ENCODE data around the gene SLC27A1.

DNA sequence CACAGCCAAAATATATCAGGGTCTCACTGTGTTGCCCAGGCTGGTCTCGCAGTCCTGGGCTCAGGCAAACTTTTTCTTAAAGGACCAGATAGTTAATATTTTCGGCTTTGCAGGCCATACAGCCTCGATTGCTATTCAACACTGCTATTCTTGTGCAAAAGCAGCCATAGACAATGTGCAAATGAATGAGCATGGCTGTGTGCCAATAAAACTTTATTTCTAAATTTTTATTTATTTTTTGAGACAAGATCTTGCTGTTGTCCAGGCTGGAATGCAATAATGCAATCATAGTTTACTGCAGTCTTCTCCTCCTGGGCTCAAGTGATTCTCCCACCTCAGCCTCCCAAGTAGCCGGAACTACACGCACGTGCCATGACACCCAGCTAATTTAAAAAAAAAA is 32.9 kb downstream of the SLC27A1 start:
- TF ChIP-seq NR2C2 (CRISPR knock-in tag; IDR thresholded peaks at IDR 0.05) (no peak), CBFB (CRISPR knock-in tag; IDR thresholded peaks at IDR 0.05; ENCODE audit: low read depth) (no peak), ZNF138 (CRISPR knock-in tag; conservative IDR thresholded peaks at IDR 0.05) (no peak), TP53 (CRISPR knock-in tag; IDR thresholded peaks at IDR 0.05) (no peak), FOXP1 (CRISPR knock-in tag; IDR thresholded peaks at IDR 0.05; ENCODE audit: borderline replicate concordance) (no peak), TEAD4 (CRISPR knock-in tag; IDR thresholded peaks at IDR 0.05) (no peak), ZNF121 (CRISPR knock-in tag; IDR thresholded peaks at IDR 0.05) (no peak; the same call in 1 of the 2 replicates)
- TF ChIP-seq, protein P1, sequence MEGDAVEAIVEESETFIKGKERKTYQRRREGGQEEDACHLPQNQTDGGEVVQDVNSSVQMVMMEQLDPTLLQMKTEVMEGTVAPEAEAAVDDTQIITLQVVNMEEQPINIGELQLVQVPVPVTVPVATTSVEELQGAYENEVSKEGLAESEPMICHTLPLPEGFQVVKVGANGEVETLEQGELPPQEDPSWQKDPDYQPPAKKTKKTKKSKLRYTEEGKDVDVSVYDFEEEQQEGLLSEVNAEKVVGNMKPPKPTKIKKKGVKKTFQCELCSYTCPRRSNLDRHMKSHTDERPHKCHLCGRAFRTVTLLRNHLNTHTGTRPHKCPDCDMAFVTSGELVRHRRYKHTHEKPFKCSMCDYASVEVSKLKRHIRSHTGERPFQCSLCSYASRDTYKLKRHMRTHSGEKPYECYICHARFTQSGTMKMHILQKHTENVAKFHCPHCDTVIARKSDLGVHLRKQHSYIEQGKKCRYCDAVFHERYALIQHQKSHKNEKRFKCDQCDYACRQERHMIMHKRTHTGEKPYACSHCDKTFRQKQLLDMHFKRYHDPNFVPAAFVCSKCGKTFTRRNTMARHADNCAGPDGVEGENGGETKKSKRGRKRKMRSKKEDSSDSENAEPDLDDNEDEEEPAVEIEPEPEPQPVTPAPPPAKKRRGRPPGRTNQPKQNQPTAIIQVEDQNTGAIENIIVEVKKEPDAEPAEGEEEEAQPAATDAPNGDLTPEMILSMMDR (IDR thresholded peaks at IDR 0.05), result no peak
- TF ChIP-seq, protein P2, sequence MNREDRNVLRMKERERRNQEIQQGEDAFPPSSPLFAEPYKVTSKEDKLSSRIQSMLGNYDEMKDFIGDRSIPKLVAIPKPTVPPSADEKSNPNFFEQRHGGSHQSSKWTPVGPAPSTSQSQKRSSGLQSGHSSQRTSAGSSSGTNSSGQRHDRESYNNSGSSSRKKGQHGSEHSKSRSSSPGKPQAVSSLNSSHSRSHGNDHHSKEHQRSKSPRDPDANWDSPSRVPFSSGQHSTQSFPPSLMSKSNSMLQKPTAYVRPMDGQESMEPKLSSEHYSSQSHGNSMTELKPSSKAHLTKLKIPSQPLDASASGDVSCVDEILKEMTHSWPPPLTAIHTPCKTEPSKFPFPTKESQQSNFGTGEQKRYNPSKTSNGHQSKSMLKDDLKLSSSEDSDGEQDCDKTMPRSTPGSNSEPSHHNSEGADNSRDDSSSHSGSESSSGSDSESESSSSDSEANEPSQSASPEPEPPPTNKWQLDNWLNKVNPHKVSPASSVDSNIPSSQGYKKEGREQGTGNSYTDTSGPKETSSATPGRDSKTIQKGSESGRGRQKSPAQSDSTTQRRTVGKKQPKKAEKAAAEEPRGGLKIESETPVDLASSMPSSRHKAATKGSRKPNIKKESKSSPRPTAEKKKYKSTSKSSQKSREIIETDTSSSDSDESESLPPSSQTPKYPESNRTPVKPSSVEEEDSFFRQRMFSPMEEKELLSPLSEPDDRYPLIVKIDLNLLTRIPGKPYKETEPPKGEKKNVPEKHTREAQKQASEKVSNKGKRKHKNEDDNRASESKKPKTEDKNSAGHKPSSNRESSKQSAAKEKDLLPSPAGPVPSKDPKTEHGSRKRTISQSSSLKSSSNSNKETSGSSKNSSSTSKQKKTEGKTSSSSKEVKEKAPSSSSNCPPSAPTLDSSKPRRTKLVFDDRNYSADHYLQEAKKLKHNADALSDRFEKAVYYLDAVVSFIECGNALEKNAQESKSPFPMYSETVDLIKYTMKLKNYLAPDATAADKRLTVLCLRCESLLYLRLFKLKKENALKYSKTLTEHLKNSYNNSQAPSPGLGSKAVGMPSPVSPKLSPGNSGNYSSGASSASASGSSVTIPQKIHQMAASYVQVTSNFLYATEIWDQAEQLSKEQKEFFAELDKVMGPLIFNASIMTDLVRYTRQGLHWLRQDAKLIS (CRISPR knock-in tag; IDR thresholded peaks at IDR 0.05; ENCODE audit: borderline replicate concordance), result no peak
- TF ChIP-seq, protein P3, sequence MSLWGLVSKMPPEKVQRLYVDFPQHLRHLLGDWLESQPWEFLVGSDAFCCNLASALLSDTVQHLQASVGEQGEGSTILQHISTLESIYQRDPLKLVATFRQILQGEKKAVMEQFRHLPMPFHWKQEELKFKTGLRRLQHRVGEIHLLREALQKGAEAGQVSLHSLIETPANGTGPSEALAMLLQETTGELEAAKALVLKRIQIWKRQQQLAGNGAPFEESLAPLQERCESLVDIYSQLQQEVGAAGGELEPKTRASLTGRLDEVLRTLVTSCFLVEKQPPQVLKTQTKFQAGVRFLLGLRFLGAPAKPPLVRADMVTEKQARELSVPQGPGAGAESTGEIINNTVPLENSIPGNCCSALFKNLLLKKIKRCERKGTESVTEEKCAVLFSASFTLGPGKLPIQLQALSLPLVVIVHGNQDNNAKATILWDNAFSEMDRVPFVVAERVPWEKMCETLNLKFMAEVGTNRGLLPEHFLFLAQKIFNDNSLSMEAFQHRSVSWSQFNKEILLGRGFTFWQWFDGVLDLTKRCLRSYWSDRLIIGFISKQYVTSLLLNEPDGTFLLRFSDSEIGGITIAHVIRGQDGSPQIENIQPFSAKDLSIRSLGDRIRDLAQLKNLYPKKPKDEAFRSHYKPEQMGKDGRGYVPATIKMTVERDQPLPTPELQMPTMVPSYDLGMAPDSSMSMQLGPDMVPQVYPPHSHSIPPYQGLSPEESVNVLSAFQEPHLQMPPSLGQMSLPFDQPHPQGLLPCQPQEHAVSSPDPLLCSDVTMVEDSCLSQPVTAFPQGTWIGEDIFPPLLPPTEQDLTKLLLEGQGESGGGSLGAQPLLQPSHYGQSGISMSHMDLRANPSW (CRISPR knock-in tag; conservative IDR thresholded peaks at IDR 0.05; ENCODE audit: low read depth), result no peak
- TF ChIP-seq, protein P4, sequence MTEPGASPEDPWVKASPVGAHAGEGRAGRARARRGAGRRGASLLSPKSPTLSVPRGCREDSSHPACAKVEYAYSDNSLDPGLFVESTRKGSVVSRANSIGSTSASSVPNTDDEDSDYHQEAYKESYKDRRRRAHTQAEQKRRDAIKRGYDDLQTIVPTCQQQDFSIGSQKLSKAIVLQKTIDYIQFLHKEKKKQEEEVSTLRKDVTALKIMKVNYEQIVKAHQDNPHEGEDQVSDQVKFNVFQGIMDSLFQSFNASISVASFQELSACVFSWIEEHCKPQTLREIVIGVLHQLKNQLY (CRISPR knock-in tag; IDR thresholded peaks at IDR 0.05), result no peak
- TF ChIP-seq, protein P5, sequence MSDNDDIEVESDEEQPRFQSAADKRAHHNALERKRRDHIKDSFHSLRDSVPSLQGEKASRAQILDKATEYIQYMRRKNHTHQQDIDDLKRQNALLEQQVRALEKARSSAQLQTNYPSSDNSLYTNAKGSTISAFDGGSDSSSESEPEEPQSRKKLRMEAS (CRISPR knock-in tag; IDR thresholded peaks at IDR 0.05), result no peak
- TF ChIP-seq, protein P6, sequence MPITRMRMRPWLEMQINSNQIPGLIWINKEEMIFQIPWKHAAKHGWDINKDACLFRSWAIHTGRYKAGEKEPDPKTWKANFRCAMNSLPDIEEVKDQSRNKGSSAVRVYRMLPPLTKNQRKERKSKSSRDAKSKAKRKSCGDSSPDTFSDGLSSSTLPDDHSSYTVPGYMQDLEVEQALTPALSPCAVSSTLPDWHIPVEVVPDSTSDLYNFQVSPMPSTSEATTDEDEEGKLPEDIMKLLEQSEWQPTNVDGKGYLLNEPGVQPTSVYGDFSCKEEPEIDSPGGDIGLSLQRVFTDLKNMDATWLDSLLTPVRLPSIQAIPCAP (CRISPR knock-in tag; IDR thresholded peaks at IDR 0.05), result no peak
- TF ChIP-seq, protein P7, sequence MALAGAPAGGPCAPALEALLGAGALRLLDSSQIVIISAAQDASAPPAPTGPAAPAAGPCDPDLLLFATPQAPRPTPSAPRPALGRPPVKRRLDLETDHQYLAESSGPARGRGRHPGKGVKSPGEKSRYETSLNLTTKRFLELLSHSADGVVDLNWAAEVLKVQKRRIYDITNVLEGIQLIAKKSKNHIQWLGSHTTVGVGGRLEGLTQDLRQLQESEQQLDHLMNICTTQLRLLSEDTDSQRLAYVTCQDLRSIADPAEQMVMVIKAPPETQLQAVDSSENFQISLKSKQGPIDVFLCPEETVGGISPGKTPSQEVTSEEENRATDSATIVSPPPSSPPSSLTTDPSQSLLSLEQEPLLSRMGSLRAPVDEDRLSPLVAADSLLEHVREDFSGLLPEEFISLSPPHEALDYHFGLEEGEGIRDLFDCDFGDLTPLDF (CRISPR knock-in tag; IDR thresholded peaks at IDR 0.05), result no peak

Measured in WTC11 (cell line).